ENCODE data around the gene F2R. TPM values are rescaled to one million over a fixed set of nuclear protein-coding genes. Genes with fewer than 3 reads are reported as not detected.

Gene F2R
- total RNA-seq, 1 experiment from 2014 or later = 6.3 TPM

GRCh38 chr5:76674330-76675066 is 41.4 kb upstream of the F2R start:
- Histone ChIP-seq H3K36me3 (ENCODE audit: control insufficient read depth, insufficient read depth, low read length) (no peaks in the 10 kb centered on the region; the same call in 1 of the 2 replicates), H3K9me3 (no peaks in the 10 kb centered on the region), H3K4me1 (no peaks in the 10 kb centered on the region), H3K27me3 (replicated peaks; ENCODE audit: control insufficient read depth, insufficient read depth, low read length) (no peaks in the 10 kb centered on the region), H3K4me3 (ENCODE audit: low read depth, low read length) (no peak overlapping the region)
- Mint-ChIP-seq H3K36me3 (ENCODE audit: insufficient read depth, unreplicated experiment) (peaks cover 63% of the 10 kb centered on the region), H3K9me3 (ENCODE audit: unreplicated experiment) (no peaks in the 10 kb centered on the region), H3K4me3 (ENCODE audit: unreplicated experiment) (no peak overlapping the region), H3K4me1 (ENCODE audit: low read depth, unreplicated experiment) (peaks cover 7% of the 10 kb centered on the region), H3K27ac (ENCODE audit: unreplicated experiment) (no peak overlapping the region), H3K27me3 (ENCODE audit: insufficient read depth, unreplicated experiment) (no peaks in the 10 kb centered on the region)
- no TSS peak for BruUV-seq (replicated peaks)
- DNase-seq = no peak
- intact Hi-C loops (cut with micrococcal nuclease; ENCODE audit: unreplicated experiment) = no loop called here
- CTCF ChIA-PET = no interaction called here
- POLR2A ChIA-PET = no interaction called here
- TF ChIP-seq CTCF (IDR thresholded peaks at IDR 0.05; ENCODE audit: insufficient read depth in 1 of 2, low read depth in 1 of 2, low read length in 1 of 2, severe bottlenecking in 1 of 2, unreplicated experiment in 1 of 2) = no peak

GRCh38 chr5:76675364-76675763 is 40.6 kb upstream of the F2R start:
- Mint-ChIP-seq H3K27me3 (ENCODE audit: insufficient read depth, unreplicated experiment) (no peaks in the 10 kb centered on the region), H3K4me3 (ENCODE audit: unreplicated experiment) (no peak overlapping the region), H3K36me3 (ENCODE audit: insufficient read depth, unreplicated experiment) (peaks cover 64% of the 10 kb centered on the region), H3K9me3 (ENCODE audit: unreplicated experiment) (no peaks in the 10 kb centered on the region), H3K27ac (ENCODE audit: unreplicated experiment) (no peak overlapping the region), H3K4me1 (ENCODE audit: low read depth, unreplicated experiment) (peaks cover 7% of the 10 kb centered on the region)
- no peak for DNase-seq
- BruUV-seq (replicated peaks) = no TSS peak
- intact Hi-C loops (cut with micrococcal nuclease; ENCODE audit: unreplicated experiment) = no loop called here
- TF ChIP-seq CTCF (IDR thresholded peaks at IDR 0.05; ENCODE audit: insufficient read depth in 1 of 2, low read depth in 1 of 2, low read length in 1 of 2, severe bottlenecking in 1 of 2, unreplicated experiment in 1 of 2) = no peak
- no peaks in the 10 kb centered on the region for H3K27me3 ChIP-seq (replicated peaks; ENCODE audit: control insufficient read depth, insufficient read depth, low read length)
- no peaks in the 10 kb centered on the region for H3K4me1 ChIP-seq
- ChIA-PET POLR2A (no interaction called here), CTCF (no interaction called here)
- H3K9me3 ChIP-seq = no peaks in the 10 kb centered on the region
- H3K4me3 ChIP-seq (ENCODE audit: low read depth, low read length) = no peak overlapping the region
- no peaks in the 10 kb centered on the region; the same call in 1 of the 2 replicates for H3K36me3 ChIP-seq (ENCODE audit: control insufficient read depth, insufficient read depth, low read length)

- no peak for TF ChIP-seq CTCF (IDR thresholded peaks at IDR 0.05; ENCODE audit: insufficient read depth in 1 of 2, low read depth in 1 of 2, low read length in 1 of 2, severe bottlenecking in 1 of 2, unreplicated experiment in 1 of 2)
- BruUV-seq (replicated peaks) = no TSS peak
- peaks cover 9% of the 10 kb centered on the region; the same call in 1 of the 2 replicates for H3K4me1 ChIP-seq
- no peaks in the 10 kb centered on the region; the same call in 1 of the 2 replicates for H3K36me3 ChIP-seq (ENCODE audit: control insufficient read depth, insufficient read depth, low read length)
- H3K27me3 Mint-ChIP-seq (ENCODE audit: insufficient read depth, unreplicated experiment) = no peaks in the 10 kb centered on the region
- no peaks in the 10 kb centered on the region for H3K9me3 ChIP-seq
- intact Hi-C loops (cut with micrococcal nuclease; ENCODE audit: unreplicated experiment) = no loop called here
- no peaks in the 10 kb centered on the region for H3K4me1 Mint-ChIP-seq (ENCODE audit: low read depth, unreplicated experiment)
- H3K4me3 Mint-ChIP-seq (ENCODE audit: unreplicated experiment) = no peak overlapping the region
- ChIA-PET POLR2A (no interaction called here), CTCF (no interaction called here)
- no peak overlapping the region for H3K4me3 ChIP-seq (ENCODE audit: low read depth, low read length)
- H3K27me3 ChIP-seq (replicated peaks; ENCODE audit: control insufficient read depth, insufficient read depth, low read length) = no peaks in the 10 kb centered on the region
- peaks cover 44% of the 10 kb centered on the region for H3K36me3 Mint-ChIP-seq (ENCODE audit: insufficient read depth, unreplicated experiment)
- no peak for DNase-seq
- H3K9me3 Mint-ChIP-seq (ENCODE audit: unreplicated experiment) = no peaks in the 10 kb centered on the region
- no peak overlapping the region for H3K27ac Mint-ChIP-seq (ENCODE audit: unreplicated experiment)
Observed at GRCh38 chr5:76677849-76678472, 38.0 kb upstream of the F2R start.
